NCI-H2227 (cell line): ENCODE data around the gene OR6B3.
"Not testable (repeated sequence)": the region's sequence is repeated elsewhere in the genome, so short reads cannot be mapped to it uniquely, and the experiment has no call there.

Source experiments
- DNase-seq: peaks from one replicate; lab custom pipeline; 2025; ENCODE audit not compliant: unreplicated experiment; lab: John Stamatoyannopoulos, UW

Gene OR6B3

GRCh38 chr2:240044096-240044495, 9.2 kb downstream of the OR6B3 start:
- not testable (repeated sequence) for DNase-seq

- DNase-seq, result no peak
These were observed 9.9 kb downstream of the OR6B3 start for GRCh38 chr2:240043279-240043989.

- no peak for DNase-seq
These were observed 10.6 kb downstream of the OR6B3 start for GRCh38 chr2:240042740-240043139.

GRCh38 chr2:240041363-240041762, 12.0 kb downstream of the OR6B3 start:
- no peak for DNase-seq

- no peak for DNase-seq
These were observed 16.0 kb downstream of the OR6B3 start for GRCh38 chr2:240037358-240037757.

- DNase-seq, result no peak
These were observed 20.0 kb downstream of the OR6B3 start for GRCh38 chr2:240033330-240033678.

GRCh38 chr2:240032406-240033329, 20.7 kb downstream of the OR6B3 start:
- no peak for DNase-seq

- no peak for DNase-seq
These were observed 22.8 kb downstream of the OR6B3 start, which contains the start of gene OR6B2 for GRCh38 chr2:240030379-240031094. Gene OR6B2 (minus strand): TSS chr2:240030429. CDS start chr2:240030429, 0 bp downstream.

GRCh38 chr2:240024766-240025165, 28.6 kb downstream of the OR6B3 start:
- peak; percentile 18 for DNase-seq

GRCh38 chr2:240023792-240024191, 29.5 kb downstream of the OR6B3 start:
- DNase-seq, result peak; percentile 2

GRCh38 chr2:240021488-240022104, 31.7 kb downstream of the OR6B3 start:
- peak; percentile 83 for DNase-seq

GRCh38 chr2:240018071-240018750, 35.1 kb downstream of the OR6B3 start:
- no peak for DNase-seq

GRCh38 chr2:240014327-240014726, 39.0 kb downstream of the OR6B3 start:
- DNase-seq, result no peak

GRCh38 chr2:240013343-240013742, 40.0 kb downstream of the OR6B3 start:
- DNase-seq, result peak; percentile 4

- no peak for DNase-seq
These were observed 50.3 kb downstream of the OR6B3 start for GRCh38 chr2:240002983-240003382.

- DNase-seq, result no peak
These were observed 52.6 kb downstream of the OR6B3 start for GRCh38 chr2:240000671-240001070.

- no peak for DNase-seq
These were observed 55.5 kb downstream of the OR6B3 start for GRCh38 chr2:239997686-239998409.
